HepG2 (cell line): ENCODE data around the gene CATSPERD. TPM values are rescaled to one million over a fixed set of nuclear protein-coding genes. Genes with fewer than 3 reads are reported as not detected.
A peak's percentile ranks its signal among the peaks of the same experiment; 100 is the strongest.

ENCODE experiments used
- AHR ChIP-seq: IDR thresholded peaks from 2 replicates; pipeline ENCODE4 v1.6.1; 2018; ENCODE audit warnings: missing genetic modification reagents, missing compliant biosample characterization
- BCL6 ChIP-seq: IDR thresholded peaks from 2 replicates; pipeline ENCODE4 v1.6.1; 2016; ENCODE audit warnings: missing genetic modification reagents, missing compliant biosample characterization
- BHLHE40 ChIP-seq: IDR thresholded peaks from 2 replicates; pipeline ENCODE4 v1.6.1; 2011; ENCODE audit warnings: low read length, improper control_type of control experiment
- BRD4 ChIP-seq: sonication (generic); formaldehyde crosslinking; IDR thresholded peaks from 2 replicates; pipeline ENCODE4 v1.4.0; 2020; ENCODE audit warnings: missing genetic modification reagents
- HMGA1 ChIP-seq: sonication (generic); formaldehyde crosslinking; conservative IDR thresholded peaks from 2 replicates; pipeline ENCODE4 v1.4.0; 2020; ENCODE audit warnings: missing genetic modification reagents
- NFIB ChIP-seq: sonication (generic); formaldehyde crosslinking; IDR thresholded peaks from 2 replicates; pipeline ENCODE4 v1.9.0; 2021; ENCODE audit warnings: missing genetic modification reagents, mild to moderate bottlenecking, borderline replicate concordance
- NFYB ChIP-seq: sonication (generic); formaldehyde crosslinking; IDR thresholded peaks from 2 replicates; pipeline ENCODE4 v1.4.0; 2020; ENCODE audit warnings: missing genetic modification reagents
- ZKSCAN5 ChIP-seq: sonication (generic); formaldehyde crosslinking; IDR thresholded peaks from 2 replicates; pipeline ENCODE4 v1.5.1; 2020; ENCODE audit warnings: mild to moderate bottlenecking, missing genetic modification reagents
- ZNF737 ChIP-seq: sonication (generic); formaldehyde crosslinking; IDR thresholded peaks from 2 replicates; pipeline ENCODE4 v1.5.0; 2020; ENCODE audit warnings: missing genetic modification reagents, mild to moderate bottlenecking, borderline replicate concordance
- polyA plus RNA-seq, 8 experiments: library from polyadenylated mRNA; depleted of rRNA in 3 of 8; stranded (reverse) in 7 of 8; unstranded in 1 of 8; fragments of >200 nt; fragmentation: Illumina TruSeq in 4 of 8; extraction: Trizol in 4 of 8; gene quantifications; 2 replicates each; pipeline versions ENCODE4 v1.2.1 to v1.2.3, GENCODE V29; 2011 to 2016; ENCODE audit warnings: low read depth in 4 of 8, missing spikeins in 1 of 8, mixed read lengths in 1 of 8; ENCODE audit not compliant: insufficient read depth in 1 of 8
- total RNA-seq, 5 experiments: library from RNA; depleted of rRNA; stranded (reverse); fragments of >200 nt; fragmentation: Illumina TruSeq; extraction: Trizol; gene quantifications; 2 replicates each; pipeline ENCODE4 v1.2.3, GENCODE V29; 2016; ENCODE audit warnings: low read depth in 1 of 5
- TF ChIP-seq, protein P1 (sequence below): conservative IDR thresholded peaks from 2 replicates; pipeline ENCODE4 v1.6.1; 2018; ENCODE audit warnings: missing genetic modification reagents
- TF ChIP-seq, protein P2 (sequence below): sonication (generic); formaldehyde crosslinking; IDR thresholded peaks from 2 replicates; pipeline ENCODE4 v1.5.1; 2020; ENCODE audit warnings: missing genetic modification reagents, mild to moderate bottlenecking, borderline replicate concordance
- TF ChIP-seq, protein P3 (sequence below): sonication (generic); formaldehyde crosslinking; IDR thresholded peaks from 2 replicates; pipeline ENCODE4 v1.5.0; 2020; ENCODE audit warnings: mild to moderate bottlenecking, missing genetic modification reagents, borderline replicate concordance
- TF ChIP-seq, protein P4 (sequence below): sonication (generic); formaldehyde crosslinking; IDR thresholded peaks from 2 replicates; pipeline ENCODE4 v1.8.1; 2023; ENCODE audit warnings: mild to moderate bottlenecking, missing genetic modification reagents
- TF ChIP-seq, protein P5 (sequence below): sonication (generic); formaldehyde crosslinking; IDR thresholded peaks from 2 replicates; pipeline ENCODE4 v1.5.0; 2020; ENCODE audit warnings: missing genetic modification reagents, mild to moderate bottlenecking, borderline replicate concordance

The CATSPERD gene
- total and polyA plus RNA-seq, 2 of the 13 experiments (the other 11 are each of a cell fraction or from before 2014, with no cell fraction given), result 0.04 TPM; not detected in 1

DNA sequence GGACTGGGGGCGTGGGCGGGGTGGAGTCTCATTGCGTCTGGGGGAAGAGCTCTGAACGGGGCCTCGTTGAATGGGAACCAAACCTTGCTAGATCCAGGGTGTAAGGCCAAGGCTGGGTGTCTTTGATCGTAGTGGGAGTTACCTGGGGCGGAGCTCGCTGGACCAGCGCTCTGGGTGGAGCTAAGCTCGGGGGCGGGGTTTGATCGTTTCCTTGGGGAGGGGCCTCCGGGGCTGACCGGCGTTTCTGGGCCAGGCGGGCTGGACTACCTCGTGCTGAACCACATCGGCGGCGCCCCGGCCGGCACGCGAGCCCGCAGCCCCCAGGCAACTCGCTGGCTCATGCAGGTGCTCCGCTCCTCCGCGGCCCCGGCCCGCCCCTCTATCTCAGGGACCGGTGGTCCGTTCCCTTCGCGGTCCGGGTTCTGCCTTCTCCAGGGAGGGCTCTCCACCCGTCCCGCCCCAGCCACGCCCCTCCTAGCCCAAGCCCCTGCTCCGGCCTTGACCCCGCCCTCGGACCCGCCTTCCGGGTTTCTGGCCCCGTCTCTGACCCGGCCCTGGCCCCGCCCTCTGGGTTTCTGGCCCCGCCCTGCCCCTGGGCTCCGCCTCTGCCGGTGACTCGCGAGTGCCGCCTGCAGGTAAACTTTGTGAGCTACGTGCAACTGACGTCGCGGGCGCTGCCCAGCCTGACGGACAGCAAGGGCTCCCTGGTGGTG lies 33.6 kb upstream of the CATSPERD start (continued):
- TF ChIP-seq ZNF737 (CRISPR knock-in tag) (no peak), BCL6 (CRISPR knock-in tag) (no peak), BRD4 (CRISPR knock-in tag) (no peak), BHLHE40 (peak; percentile 51; the same call in 1 of the 2 replicates), NFIB (CRISPR knock-in tag) (no peak), AHR (CRISPR knock-in tag) (no peak), NFYB (no peak; the same call in 1 of the 2 replicates), ZKSCAN5 (CRISPR knock-in tag) (no peak), HMGA1 (CRISPR knock-in tag) (no peak)
- TF ChIP-seq, protein P1, sequence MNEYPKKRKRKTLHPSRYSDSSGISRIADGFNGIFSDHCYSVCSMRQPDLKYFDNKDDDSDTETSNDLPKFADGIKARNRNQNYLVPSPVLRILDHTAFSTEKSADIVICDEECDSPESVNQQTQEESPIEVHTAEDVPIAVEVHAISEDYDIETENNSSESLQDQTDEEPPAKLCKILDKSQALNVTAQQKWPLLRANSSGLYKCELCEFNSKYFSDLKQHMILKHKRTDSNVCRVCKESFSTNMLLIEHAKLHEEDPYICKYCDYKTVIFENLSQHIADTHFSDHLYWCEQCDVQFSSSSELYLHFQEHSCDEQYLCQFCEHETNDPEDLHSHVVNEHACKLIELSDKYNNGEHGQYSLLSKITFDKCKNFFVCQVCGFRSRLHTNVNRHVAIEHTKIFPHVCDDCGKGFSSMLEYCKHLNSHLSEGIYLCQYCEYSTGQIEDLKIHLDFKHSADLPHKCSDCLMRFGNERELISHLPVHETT, result no peak
- TF ChIP-seq, protein P2, sequence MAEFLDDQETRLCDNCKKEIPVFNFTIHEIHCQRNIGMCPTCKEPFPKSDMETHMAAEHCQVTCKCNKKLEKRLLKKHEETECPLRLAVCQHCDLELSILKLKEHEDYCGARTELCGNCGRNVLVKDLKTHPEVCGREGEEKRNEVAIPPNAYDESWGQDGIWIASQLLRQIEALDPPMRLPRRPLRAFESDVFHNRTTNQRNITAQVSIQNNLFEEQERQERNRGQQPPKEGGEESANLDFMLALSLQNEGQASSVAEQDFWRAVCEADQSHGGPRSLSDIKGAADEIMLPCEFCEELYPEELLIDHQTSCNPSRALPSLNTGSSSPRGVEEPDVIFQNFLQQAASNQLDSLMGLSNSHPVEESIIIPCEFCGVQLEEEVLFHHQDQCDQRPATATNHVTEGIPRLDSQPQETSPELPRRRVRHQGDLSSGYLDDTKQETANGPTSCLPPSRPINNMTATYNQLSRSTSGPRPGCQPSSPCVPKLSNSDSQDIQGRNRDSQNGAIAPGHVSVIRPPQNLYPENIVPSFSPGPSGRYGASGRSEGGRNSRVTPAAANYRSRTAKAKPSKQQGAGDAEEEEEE (CRISPR knock-in tag), result no peak
- TF ChIP-seq, protein P3, sequence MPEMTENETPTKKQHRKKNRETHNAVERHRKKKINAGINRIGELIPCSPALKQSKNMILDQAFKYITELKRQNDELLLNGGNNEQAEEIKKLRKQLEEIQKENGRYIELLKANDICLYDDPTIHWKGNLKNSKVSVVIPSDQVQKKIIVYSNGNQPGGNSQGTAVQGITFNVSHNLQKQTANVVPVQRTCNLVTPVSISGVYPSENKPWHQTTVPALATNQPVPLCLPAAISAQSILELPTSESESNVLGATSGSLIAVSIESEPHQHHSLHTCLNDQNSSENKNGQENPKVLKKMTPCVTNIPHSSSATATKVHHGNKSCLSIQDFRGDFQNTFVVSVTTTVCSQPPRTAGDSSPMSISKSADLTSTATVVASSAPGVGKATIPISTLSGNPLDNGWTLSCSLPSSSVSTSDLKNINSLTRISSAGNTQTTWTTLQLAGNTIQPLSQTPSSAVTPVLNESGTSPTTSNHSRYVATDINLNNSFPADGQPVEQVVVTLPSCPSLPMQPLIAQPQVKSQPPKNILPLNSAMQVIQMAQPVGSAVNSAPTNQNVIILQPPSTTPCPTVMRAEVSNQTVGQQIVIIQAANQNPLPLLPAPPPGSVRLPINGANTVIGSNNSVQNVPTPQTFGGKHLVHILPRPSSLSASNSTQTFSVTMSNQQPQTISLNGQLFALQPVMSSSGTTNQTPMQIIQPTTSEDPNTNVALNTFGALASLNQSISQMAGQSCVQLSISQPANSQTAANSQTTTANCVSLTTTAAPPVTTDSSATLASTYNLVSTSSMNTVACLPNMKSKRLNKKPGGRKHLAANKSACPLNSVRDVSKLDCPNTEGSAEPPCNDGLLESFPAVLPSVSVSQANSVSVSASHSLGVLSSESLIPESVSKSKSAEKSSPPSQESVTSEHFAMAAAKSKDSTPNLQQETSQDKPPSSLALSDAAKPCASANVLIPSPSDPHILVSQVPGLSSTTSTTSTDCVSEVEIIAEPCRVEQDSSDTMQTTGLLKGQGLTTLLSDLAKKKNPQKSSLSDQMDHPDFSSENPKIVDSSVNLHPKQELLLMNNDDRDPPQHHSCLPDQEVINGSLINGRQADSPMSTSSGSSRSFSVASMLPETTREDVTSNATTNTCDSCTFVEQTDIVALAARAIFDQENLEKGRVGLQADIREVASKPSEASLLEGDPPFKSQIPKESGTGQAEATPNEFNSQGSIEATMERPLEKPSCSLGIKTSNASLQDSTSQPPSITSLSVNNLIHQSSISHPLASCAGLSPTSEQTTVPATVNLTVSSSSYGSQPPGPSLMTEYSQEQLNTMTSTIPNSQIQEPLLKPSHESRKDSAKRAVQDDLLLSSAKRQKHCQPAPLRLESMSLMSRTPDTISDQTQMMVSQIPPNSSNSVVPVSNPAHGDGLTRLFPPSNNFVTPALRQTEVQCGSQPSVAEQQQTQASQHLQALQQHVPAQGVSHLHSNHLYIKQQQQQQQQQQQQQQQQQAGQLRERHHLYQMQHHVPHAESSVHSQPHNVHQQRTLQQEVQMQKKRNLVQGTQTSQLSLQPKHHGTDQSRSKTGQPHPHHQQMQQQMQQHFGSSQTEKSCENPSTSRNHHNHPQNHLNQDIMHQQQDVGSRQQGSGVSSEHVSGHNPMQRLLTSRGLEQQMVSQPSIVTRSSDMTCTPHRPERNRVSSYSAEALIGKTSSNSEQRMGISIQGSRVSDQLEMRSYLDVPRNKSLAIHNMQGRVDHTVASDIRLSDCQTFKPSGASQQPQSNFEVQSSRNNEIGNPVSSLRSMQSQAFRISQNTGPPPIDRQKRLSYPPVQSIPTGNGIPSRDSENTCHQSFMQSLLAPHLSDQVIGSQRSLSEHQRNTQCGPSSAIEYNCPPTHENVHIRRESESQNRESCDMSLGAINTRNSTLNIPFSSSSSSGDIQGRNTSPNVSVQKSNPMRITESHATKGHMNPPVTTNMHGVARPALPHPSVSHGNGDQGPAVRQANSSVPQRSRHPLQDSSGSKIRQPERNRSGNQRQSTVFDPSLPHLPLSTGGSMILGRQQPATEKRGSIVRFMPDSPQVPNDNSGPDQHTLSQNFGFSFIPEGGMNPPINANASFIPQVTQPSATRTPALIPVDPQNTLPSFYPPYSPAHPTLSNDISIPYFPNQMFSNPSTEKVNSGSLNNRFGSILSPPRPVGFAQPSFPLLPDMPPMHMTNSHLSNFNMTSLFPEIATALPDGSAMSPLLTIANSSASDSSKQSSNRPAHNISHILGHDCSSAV (CRISPR knock-in tag), result no peak
- TF ChIP-seq, protein P4, sequence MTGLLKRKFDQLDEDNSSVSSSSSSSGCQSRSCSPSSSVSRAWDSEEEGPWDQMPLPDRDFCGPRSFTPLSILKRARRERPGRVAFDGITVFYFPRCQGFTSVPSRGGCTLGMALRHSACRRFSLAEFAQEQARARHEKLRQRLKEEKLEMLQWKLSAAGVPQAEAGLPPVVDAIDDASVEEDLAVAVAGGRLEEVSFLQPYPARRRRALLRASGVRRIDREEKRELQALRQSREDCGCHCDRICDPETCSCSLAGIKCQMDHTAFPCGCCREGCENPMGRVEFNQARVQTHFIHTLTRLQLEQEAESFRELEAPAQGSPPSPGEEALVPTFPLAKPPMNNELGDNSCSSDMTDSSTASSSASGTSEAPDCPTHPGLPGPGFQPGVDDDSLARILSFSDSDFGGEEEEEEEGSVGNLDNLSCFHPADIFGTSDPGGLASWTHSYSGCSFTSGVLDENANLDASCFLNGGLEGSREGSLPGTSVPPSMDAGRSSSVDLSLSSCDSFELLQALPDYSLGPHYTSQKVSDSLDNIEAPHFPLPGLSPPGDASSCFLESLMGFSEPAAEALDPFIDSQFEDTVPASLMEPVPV (CRISPR knock-in tag), result peak; percentile 19; the same call in 1 of the 2 replicates
- TF ChIP-seq, protein P5, sequence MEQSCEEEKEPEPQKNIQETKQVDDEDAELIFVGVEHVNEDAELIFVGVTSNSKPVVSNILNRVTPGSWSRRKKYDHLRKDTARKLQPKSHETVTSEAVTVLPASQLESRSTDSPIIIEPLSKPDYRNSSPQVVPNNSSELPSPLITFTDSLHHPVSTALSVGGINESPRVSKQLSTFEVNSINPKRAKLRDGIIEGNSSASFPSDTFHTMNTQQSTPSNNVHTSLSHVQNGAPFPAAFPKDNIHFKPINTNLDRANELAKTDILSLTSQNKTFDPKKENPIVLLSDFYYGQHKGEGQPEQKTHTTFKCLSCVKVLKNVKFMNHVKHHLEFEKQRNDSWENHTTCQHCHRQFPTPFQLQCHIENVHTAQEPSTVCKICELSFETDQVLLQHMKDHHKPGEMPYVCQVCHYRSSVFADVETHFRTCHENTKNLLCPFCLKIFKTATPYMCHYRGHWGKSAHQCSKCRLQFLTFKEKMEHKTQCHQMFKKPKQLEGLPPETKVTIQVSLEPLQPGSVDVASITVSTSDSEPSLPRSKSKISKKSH (CRISPR knock-in tag), result no peak
